Measurements from ENCODE around the gene C1D.

DNA sequence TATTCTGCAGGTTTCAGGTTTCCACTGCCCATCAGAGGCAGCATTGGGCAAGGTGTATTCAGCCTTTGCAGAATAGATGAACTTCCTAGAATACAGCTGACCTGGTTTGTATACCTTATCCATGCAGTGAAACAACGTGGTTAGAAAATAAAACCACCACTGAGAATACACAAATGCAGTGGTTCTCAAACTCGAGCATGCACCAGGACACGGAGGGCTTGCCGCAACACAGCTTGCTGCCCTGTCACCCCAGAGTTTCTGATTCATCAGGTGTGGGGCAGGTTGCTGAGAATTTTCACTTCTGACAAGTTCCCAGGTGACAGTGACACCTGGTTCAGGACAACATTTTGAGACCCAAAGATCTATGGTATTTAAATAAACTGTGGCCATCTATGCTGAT, 23.4 kb upstream of the C1D start:
- TF ChIP-seq, protein P1, sequence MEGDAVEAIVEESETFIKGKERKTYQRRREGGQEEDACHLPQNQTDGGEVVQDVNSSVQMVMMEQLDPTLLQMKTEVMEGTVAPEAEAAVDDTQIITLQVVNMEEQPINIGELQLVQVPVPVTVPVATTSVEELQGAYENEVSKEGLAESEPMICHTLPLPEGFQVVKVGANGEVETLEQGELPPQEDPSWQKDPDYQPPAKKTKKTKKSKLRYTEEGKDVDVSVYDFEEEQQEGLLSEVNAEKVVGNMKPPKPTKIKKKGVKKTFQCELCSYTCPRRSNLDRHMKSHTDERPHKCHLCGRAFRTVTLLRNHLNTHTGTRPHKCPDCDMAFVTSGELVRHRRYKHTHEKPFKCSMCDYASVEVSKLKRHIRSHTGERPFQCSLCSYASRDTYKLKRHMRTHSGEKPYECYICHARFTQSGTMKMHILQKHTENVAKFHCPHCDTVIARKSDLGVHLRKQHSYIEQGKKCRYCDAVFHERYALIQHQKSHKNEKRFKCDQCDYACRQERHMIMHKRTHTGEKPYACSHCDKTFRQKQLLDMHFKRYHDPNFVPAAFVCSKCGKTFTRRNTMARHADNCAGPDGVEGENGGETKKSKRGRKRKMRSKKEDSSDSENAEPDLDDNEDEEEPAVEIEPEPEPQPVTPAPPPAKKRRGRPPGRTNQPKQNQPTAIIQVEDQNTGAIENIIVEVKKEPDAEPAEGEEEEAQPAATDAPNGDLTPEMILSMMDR (conservative IDR thresholded peaks at IDR 0.05; ENCODE audit: low read depth, low read length), result no peak
- TF ChIP-seq EZH2 (IDR thresholded peaks at IDR 0.05; ENCODE audit: borderline replicate concordance, low read depth, low read length, poor library complexity, severe bottlenecking), result no peak
